Parathyroid adenoma (tissue), 2 donors: ENCODE measurements around the gene CTRB2.
"Not testable (repeated sequence)": the region's sequence is repeated elsewhere in the genome, so short reads cannot be mapped to it uniquely, and the experiment has no call there.

Source experiments
- H2AFZ ChIP-seq: fragments of 300-600 bp; sonication (generic); one replicate; pipeline ENCODE4 v1.7.0; 2017; ENCODE audit warnings: antibody characterized with exemption, mild to moderate bottlenecking
- H3K27ac ChIP-seq: fragments of 300-600 bp; sonication (generic); one replicate; pipeline ENCODE4 v1.7.0; 2017
- H3K27me3 ChIP-seq: fragments of 300-600 bp; sonication (generic); one replicate; pipeline ENCODE4 v1.7.0; 2017; ENCODE audit warnings: low read length; ENCODE audit not compliant: control insufficient read depth, insufficient read depth
- H3K36me3 ChIP-seq: fragments of 300-600 bp; sonication (generic); one replicate; pipeline ENCODE4 v1.7.0; 2017; ENCODE audit warnings: low read length; ENCODE audit not compliant: control insufficient read depth, insufficient read depth
- H3K4me1 ChIP-seq: fragments of 300-600 bp; sonication (generic); one replicate; pipeline ENCODE4 v1.7.0; 2017; ENCODE audit warnings: control low read depth
- H3K4me2 ChIP-seq: fragments of 300-600 bp; sonication (generic); one replicate; pipeline ENCODE4 v1.7.0; 2017; ENCODE audit warnings: low read length
- H3K4me3 ChIP-seq: fragments of 300-600 bp; sonication (generic); one replicate; pipeline ENCODE4 v1.7.0; 2017; ENCODE audit warnings: low read depth, low read length
- H3K79me2 ChIP-seq: fragments of 300-600 bp; sonication (generic); one replicate; pipeline ENCODE4 v1.7.0; 2017; ENCODE audit warnings: control low read depth
- H3K9ac ChIP-seq: fragments of 300-600 bp; sonication (generic); one replicate; pipeline ENCODE4 v1.7.0; 2017; ENCODE audit warnings: mild to moderate bottlenecking
- H3K9me3 ChIP-seq: fragments of 300-600 bp; sonication (generic); one replicate; pipeline ENCODE4 v1.7.0; 2017; ENCODE audit warnings: low read length; ENCODE audit not compliant: control insufficient read depth
- CTCF ChIP-seq: fragments of 300-600 bp; sonication (generic); IDR thresholded peaks from one replicate; pipeline ENCODE4 v1.7.0; 2017; ENCODE audit warnings: antibody characterized with exemption, mild to moderate bottlenecking
- donor health status: primary hyperparathyroidism.

CTRB2 gene

GRCh38 chr16:75208861-75209505 is 2.0 kb upstream of the CTRB2 start:
- H3K4me2 ChIP-seq, result no peak overlapping the region
- H3K9ac ChIP-seq, result no peak overlapping the region
- no peaks in the 10 kb centered on the region for H3K36me3 ChIP-seq
- no peaks in the 10 kb centered on the region for H3K27me3 ChIP-seq
- no peak overlapping the region for H2AFZ ChIP-seq
- TF ChIP-seq CTCF, result no peak
- no peaks in the 10 kb centered on the region for H3K9me3 ChIP-seq
- no peaks in the 10 kb centered on the region for H3K79me2 ChIP-seq
- H3K4me3 ChIP-seq, result no peak overlapping the region
- H3K4me1 ChIP-seq, result no peaks in the 10 kb centered on the region
- no peak overlapping the region for H3K27ac ChIP-seq

GRCh38 chr16:75208242-75208825 is 1.4 kb upstream of the CTRB2 start:
- H3K79me2 ChIP-seq, result no peaks in the 10 kb centered on the region
- no peaks in the 10 kb centered on the region for H3K4me1 ChIP-seq
- H3K9me3 ChIP-seq, result no peaks in the 10 kb centered on the region
- H2AFZ ChIP-seq, result no peak overlapping the region
- TF ChIP-seq CTCF, result no peak
- no peaks in the 10 kb centered on the region for H3K27me3 ChIP-seq
- no peak overlapping the region for H3K9ac ChIP-seq
- H3K4me2 ChIP-seq, result no peak overlapping the region
- H3K36me3 ChIP-seq, result no peaks in the 10 kb centered on the region
- no peak overlapping the region for H3K4me3 ChIP-seq
- H3K27ac ChIP-seq, result no peak overlapping the region

- Histone ChIP-seq H3K36me3 (no peaks in the 10 kb centered on the region), H2AFZ (no peak overlapping the region), H3K4me2 (no peak overlapping the region), H3K27ac (no peak overlapping the region), H3K9me3 (no peaks in the 10 kb centered on the region), H3K4me1 (no peaks in the 10 kb centered on the region), H3K79me2 (no peaks in the 10 kb centered on the region), H3K4me3 (no peak overlapping the region), H3K9ac (no peak overlapping the region), H3K27me3 (no peaks in the 10 kb centered on the region)
- TF ChIP-seq CTCF, result no peak
Observed at GRCh38 chr16:75207831-75208230, 870 bp upstream of the CTRB2 start.

- not testable (repeated sequence) for H3K4me3 ChIP-seq, H3K27me3 ChIP-seq, H3K79me2 ChIP-seq, H3K4me1 ChIP-seq, H3K36me3 ChIP-seq, H3K9me3 ChIP-seq, H3K27ac ChIP-seq, H2AFZ ChIP-seq, H3K9ac ChIP-seq, H3K4me2 ChIP-seq
Observed at GRCh38 chr16:75205961-75206748, 806 bp downstream of the CTRB2 start.

GRCh38 chr16:75205438-75205837 is 1.5 kb downstream of the CTRB2 start:
- not testable (repeated sequence) for H3K4me2 ChIP-seq, H2AFZ ChIP-seq, H3K79me2 ChIP-seq, H3K4me1 ChIP-seq, H3K27ac ChIP-seq, H3K9me3 ChIP-seq, H3K27me3 ChIP-seq, H3K36me3 ChIP-seq, H3K9ac ChIP-seq, H3K4me3 ChIP-seq

- not testable (repeated sequence) for H3K27ac ChIP-seq, H3K4me2 ChIP-seq, H2AFZ ChIP-seq, H3K9me3 ChIP-seq, H3K79me2 ChIP-seq, H3K36me3 ChIP-seq, H3K4me1 ChIP-seq, H3K9ac ChIP-seq, H3K4me3 ChIP-seq, H3K27me3 ChIP-seq
Observed at GRCh38 chr16:75204905-75205304, 2.1 kb downstream of the CTRB2 start.
